ENCODE measurements around the gene CCR5. TPM values are rescaled to one million over a fixed set of nuclear protein-coding genes. Genes with fewer than 3 reads are reported as not detected.

The CCR5 gene
- total RNA-seq, 1 experiment from 2014 or later = not detected

DNA sequence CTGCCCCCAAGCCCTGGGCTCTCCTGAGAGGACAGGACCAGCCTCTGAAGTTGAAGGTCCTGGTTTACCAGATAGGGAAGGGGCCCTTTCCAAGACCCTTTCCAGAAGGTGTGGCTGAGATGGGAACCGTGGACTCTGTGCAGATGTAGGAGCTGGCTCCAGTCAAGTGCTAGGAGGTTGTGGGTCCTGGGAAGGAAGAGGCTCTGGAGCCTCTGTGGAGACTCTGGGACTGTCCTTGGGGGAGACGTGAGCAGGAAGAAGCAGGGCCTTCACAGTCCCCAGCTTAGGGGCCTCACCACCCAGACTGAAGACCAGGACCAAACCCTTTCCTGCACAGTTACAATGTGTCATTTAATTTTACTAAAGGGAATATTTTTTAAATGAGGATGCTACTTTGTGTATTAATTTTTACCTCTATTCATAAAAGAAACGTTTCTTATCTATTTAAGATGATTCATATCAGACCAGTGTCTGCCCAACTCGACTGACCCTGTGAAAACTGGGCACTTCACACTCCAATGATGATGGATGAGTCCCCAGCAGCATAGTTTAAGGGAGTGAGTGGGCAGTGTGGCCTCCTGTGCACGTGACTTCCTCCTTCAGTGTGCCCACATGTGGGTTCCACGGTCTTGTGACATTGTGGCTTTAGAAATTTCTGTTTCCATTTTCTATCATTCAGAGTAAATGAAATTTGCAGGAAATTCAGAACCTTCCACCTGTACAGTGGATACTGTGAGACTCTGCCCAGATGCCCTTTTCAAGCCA lies 25.2 kb downstream of the CCR5 start:
- CTCF ChIA-PET = no interaction called here
- ATAC-seq (no peak), DNase-seq (ENCODE audit: low read depth, low spot score) (no peak)

DNA sequence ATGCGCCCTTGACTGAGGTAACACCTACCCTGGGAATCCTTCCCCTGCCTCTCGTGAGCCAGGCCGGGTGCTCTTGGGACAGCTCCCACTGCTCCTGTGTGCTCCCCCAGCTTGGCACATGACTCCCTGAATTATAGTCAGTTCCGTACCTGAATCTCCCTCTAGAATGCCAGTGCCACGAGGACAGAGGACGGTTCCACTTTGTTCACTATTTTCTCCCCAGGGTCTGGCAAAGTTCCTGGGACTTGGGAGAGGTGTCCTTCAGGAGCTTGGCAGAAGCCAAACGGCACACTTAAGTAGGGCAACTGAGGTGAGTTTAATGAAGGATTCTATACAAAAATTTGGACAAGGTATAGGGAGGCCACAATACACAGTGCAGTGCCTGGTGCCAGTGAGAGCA lies 26.4 kb downstream of the CCR5 start:
- BruUV-seq (replicated peaks) = no TSS peak
- POLR2A ChIA-PET = interaction anchor here (0.7 kb wide), 1 partner anchor 75 kb away, joined by 3 read pairs; no protein-coding TSS in a partner anchor
- ATAC-seq (no peak), DNase-seq (ENCODE audit: low read depth, low spot score) (no peak)
- no peak overlapping the region for H3K27ac ChIP-seq (ENCODE audit: low read length)
- H3K27me3 ChIP-seq (ENCODE audit: control insufficient read depth, insufficient read depth, low read length) = no peaks in the 10 kb centered on the region
- intact Hi-C loops (cut with micrococcal nuclease; ENCODE audit: unreplicated experiment) (no loop called here), in situ Hi-C loops (cut with HindIII; ENCODE audit: low pct_unique_long_range_greater_than_20kb, low sequenced_read_pairs) (no loop called here)
- TF ChIP-seq TCF7L2 (IDR thresholded peaks at IDR 0.05; ENCODE audit: low read depth, low read length) (no peak), POLR2AphosphoS5 (IDR thresholded peaks at IDR 0.05; ENCODE audit: low read depth, low read length) (no peak), SIN3A (IDR thresholded peaks at IDR 0.05; ENCODE audit: borderline replicate concordance, insufficient read depth, low read depth, low read length) (no peak)
- TF ChIP-seq, protein P1, sequence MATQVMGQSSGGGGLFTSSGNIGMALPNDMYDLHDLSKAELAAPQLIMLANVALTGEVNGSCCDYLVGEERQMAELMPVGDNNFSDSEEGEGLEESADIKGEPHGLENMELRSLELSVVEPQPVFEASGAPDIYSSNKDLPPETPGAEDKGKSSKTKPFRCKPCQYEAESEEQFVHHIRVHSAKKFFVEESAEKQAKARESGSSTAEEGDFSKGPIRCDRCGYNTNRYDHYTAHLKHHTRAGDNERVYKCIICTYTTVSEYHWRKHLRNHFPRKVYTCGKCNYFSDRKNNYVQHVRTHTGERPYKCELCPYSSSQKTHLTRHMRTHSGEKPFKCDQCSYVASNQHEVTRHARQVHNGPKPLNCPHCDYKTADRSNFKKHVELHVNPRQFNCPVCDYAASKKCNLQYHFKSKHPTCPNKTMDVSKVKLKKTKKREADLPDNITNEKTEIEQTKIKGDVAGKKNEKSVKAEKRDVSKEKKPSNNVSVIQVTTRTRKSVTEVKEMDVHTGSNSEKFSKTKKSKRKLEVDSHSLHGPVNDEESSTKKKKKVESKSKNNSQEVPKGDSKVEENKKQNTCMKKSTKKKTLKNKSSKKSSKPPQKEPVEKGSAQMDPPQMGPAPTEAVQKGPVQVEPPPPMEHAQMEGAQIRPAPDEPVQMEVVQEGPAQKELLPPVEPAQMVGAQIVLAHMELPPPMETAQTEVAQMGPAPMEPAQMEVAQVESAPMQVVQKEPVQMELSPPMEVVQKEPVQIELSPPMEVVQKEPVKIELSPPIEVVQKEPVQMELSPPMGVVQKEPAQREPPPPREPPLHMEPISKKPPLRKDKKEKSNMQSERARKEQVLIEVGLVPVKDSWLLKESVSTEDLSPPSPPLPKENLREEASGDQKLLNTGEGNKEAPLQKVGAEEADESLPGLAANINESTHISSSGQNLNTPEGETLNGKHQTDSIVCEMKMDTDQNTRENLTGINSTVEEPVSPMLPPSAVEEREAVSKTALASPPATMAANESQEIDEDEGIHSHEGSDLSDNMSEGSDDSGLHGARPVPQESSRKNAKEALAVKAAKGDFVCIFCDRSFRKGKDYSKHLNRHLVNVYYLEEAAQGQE (IDR thresholded peaks at IDR 0.05; ENCODE audit: insufficient read depth in 1 of 2, low read depth in 2 of 2, low read length in 1 of 2) = no peak
- TF ChIP-seq, protein P2, sequence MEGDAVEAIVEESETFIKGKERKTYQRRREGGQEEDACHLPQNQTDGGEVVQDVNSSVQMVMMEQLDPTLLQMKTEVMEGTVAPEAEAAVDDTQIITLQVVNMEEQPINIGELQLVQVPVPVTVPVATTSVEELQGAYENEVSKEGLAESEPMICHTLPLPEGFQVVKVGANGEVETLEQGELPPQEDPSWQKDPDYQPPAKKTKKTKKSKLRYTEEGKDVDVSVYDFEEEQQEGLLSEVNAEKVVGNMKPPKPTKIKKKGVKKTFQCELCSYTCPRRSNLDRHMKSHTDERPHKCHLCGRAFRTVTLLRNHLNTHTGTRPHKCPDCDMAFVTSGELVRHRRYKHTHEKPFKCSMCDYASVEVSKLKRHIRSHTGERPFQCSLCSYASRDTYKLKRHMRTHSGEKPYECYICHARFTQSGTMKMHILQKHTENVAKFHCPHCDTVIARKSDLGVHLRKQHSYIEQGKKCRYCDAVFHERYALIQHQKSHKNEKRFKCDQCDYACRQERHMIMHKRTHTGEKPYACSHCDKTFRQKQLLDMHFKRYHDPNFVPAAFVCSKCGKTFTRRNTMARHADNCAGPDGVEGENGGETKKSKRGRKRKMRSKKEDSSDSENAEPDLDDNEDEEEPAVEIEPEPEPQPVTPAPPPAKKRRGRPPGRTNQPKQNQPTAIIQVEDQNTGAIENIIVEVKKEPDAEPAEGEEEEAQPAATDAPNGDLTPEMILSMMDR (IDR thresholded peaks at IDR 0.05) = no peak
- H3K9me3 ChIP-seq (ENCODE audit: control insufficient read depth, insufficient read depth, low read depth, low read length) = no peaks in the 10 kb centered on the region
- no peaks in the 10 kb centered on the region for H3K4me1 ChIP-seq (ENCODE audit: control insufficient read depth, insufficient read depth, low read length)
- no peak overlapping the region for H3K4me3 ChIP-seq (ENCODE audit: low read depth in 2 of 2, low read length in 2 of 2)
- H3K36me3 ChIP-seq (ENCODE audit: control insufficient read depth, insufficient read depth, low read length) = no peaks in the 10 kb centered on the region
- CTCF ChIA-PET = no interaction called here

More for the DNA sequence above, 25.2 kb downstream of the CCR5 start:
- Histone ChIP-seq H3K4me3 (ENCODE audit: low read depth in 2 of 2, low read length in 2 of 2) (no peak overlapping the region), H3K27me3 (ENCODE audit: control insufficient read depth, insufficient read depth, low read length) (no peaks in the 10 kb centered on the region), H3K27ac (ENCODE audit: low read length) (no peak overlapping the region), H3K36me3 (ENCODE audit: control insufficient read depth, insufficient read depth, low read length) (no peaks in the 10 kb centered on the region), H3K4me1 (ENCODE audit: control insufficient read depth, insufficient read depth, low read length) (no peaks in the 10 kb centered on the region), H3K9me3 (ENCODE audit: control insufficient read depth, insufficient read depth, low read depth, low read length) (no peaks in the 10 kb centered on the region)
- intact Hi-C loops (cut with micrococcal nuclease; ENCODE audit: unreplicated experiment) = no loop called here
- in situ Hi-C loops (cut with HindIII; ENCODE audit: low pct_unique_long_range_greater_than_20kb, low sequenced_read_pairs) = no loop called here
- TF ChIP-seq, protein P1 (IDR thresholded peaks at IDR 0.05; ENCODE audit: insufficient read depth in 1 of 2, low read depth in 2 of 2, low read length in 1 of 2) = no peak
- TF ChIP-seq TCF7L2 (IDR thresholded peaks at IDR 0.05; ENCODE audit: low read depth, low read length) (no peak), SIN3A (IDR thresholded peaks at IDR 0.05; ENCODE audit: borderline replicate concordance, insufficient read depth, low read depth, low read length) (no peak), POLR2AphosphoS5 (IDR thresholded peaks at IDR 0.05; ENCODE audit: low read depth, low read length) (no peak)
- TF ChIP-seq, protein P2 (IDR thresholded peaks at IDR 0.05) = no peak
- POLR2A ChIA-PET = no interaction called here
- BruUV-seq (replicated peaks) = no TSS peak

All from Panc1 (cell line).